NB4 (cell line): ENCODE data around the gene MPDU1.

Source experiments
- CTCF ChIP-seq: IDR thresholded peaks from one replicate; pipeline ENCODE4 v1.5.1; 2012; ENCODE audit warnings: low read depth, low read length
- MAX ChIP-seq: IDR thresholded peaks from 2 replicates; pipeline ENCODE4 v1.6.1; 2011; ENCODE audit warnings: low read depth, low read length
- POLR2A ChIP-seq: IDR thresholded peaks from 2 replicates; pipeline ENCODE4 v1.6.1; 2011; ENCODE audit warnings: mild to moderate bottlenecking; ENCODE audit not compliant: insufficient read length; ENCODE audit errors: extremely low read depth

GRCh38 chr17:7574176-7574953 is 9.3 kb upstream of the MPDU1 start:
- TF ChIP-seq CTCF (no peak), POLR2A (no peak), MAX (no peak)
